Muscle layer of colon (tissue), 2 donors: ENCODE data around the gene TUBB.
"Not testable (repeated sequence)": the region's sequence is repeated elsewhere in the genome, so short reads cannot be mapped to it uniquely, and the experiment has no call there.

Experiments used
- H3K27ac ChIP-seq: one replicate; pipeline ENCODE4 v1.7.0; 2013; ENCODE audit warnings: low read depth, mild to moderate bottlenecking, low read length, moderate library complexity
- H3K27me3 ChIP-seq, 2 donors: one replicate each; pipeline ENCODE4 v1.7.0; 2013; ENCODE audit warnings: low read length in 2 of 2, mild to moderate bottlenecking in 2 of 2; ENCODE audit not compliant: insufficient read depth in 2 of 2, control insufficient read depth in 1 of 2
- H3K36me3 ChIP-seq: one replicate; pipeline ENCODE4 v1.7.0; 2013; ENCODE audit warnings: mild to moderate bottlenecking, low read length; ENCODE audit not compliant: insufficient read depth
- H3K4me1 ChIP-seq: one replicate; pipeline ENCODE4 v1.7.0; 2013; ENCODE audit warnings: mild to moderate bottlenecking, low read length; ENCODE audit not compliant: insufficient read depth
- H3K4me3 ChIP-seq, 2 donors: one replicate each; pipeline ENCODE4 v1.7.0; 2013; ENCODE audit warnings: low read length in 2 of 2, low read depth in 1 of 2, mild to moderate bottlenecking in 1 of 2, moderate library complexity in 1 of 2
- H3K9ac ChIP-seq: one replicate; pipeline ENCODE4 v1.7.0; 2013; ENCODE audit warnings: low read length
- H3K9me3 ChIP-seq: one replicate; pipeline ENCODE4 v1.7.0; 2013; ENCODE audit warnings: mild to moderate bottlenecking, low read length
- donor health status: abdominal sarcoma.
- donor health status: Adenocarcinoma of cecum.

Gene TUBB

DNA sequence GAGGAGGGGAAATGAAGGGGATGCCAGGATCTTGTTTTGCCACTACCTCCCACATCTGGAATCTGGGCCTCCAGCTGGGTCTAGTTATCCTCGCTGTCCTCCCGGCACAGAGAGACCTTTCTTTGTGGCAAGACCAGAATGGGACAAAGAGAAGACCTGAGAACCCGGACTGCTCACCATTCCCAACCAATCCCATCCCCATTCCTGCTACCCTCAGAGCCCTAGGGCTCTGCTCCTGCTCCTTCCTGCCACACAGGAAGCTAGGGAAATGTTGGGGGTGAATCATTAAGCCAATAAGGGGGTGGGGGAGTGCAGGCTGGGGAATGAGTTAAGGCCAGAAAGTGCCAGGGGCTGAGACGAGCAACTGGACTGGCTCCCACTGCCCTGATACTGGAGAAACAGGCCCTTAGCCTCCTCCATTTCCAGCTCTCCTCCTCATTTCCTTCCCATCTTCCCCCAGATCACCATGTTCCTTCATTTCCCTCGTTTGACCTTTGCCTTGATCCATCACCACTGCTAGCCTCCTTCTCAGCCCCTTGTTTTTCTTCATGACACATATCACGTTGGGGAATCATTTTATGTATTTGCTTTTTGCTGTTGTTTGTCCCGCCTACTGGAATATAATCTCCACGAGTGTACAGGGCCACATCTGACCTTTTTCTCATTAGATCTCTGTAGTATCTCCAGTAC is 28.8 kb downstream of the TUBB start:
- Histone ChIP-seq H3K4me1 (peaks cover 49% of the 10 kb centered on the region), H3K9ac (no peak overlapping the region), H3K36me3 (no peaks in the 10 kb centered on the region), H3K27me3 (no peaks in the 10 kb centered on the region), H3K27ac (peak overlapping the region; percentile 49), H3K9me3 (no peaks in the 10 kb centered on the region), H3K4me3 (no peak overlapping the region)

GRCh38 chr6:30749554-30750378 is 29.6 kb downstream of the TUBB start:
- Histone ChIP-seq H3K27me3 (no peaks in the 10 kb centered on the region), H3K9ac (no peak overlapping the region), H3K36me3 (no peaks in the 10 kb centered on the region), H3K9me3 (no peaks in the 10 kb centered on the region), H3K27ac (peak overlapping the region; percentile 49), H3K4me3 (no peak overlapping the region), H3K4me1 (peaks cover 52% of the 10 kb centered on the region)

DNA sequence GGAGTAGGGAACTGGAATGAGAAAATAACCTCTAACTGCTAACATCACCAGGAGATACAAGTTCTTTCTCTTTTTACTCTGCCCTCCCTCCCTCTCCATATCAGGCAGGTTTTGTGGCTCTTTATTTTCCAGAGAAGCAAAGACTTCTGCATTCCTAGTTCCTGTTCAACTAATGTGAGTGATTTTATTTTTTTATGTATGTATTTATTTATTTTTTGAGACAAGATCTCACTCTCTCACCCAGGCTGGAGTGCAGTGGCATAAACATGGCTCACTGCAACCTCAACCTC is 30.2 kb downstream of the TUBB start:
- Histone ChIP-seq H3K9me3 (no peaks in the 10 kb centered on the region), H3K27me3 (no peaks in the 10 kb centered on the region), H3K4me1 (peaks cover 48% of the 10 kb centered on the region), H3K27ac (peak overlapping the region; percentile 6), H3K9ac (no peak overlapping the region), H3K36me3 (no peaks in the 10 kb centered on the region), H3K4me3 (no peak overlapping the region)

GRCh38 chr6:30752157-30752927 is 32.2 kb downstream of the TUBB start:
- no peaks in the 10 kb centered on the region for H3K36me3 ChIP-seq
- H3K27ac ChIP-seq = peak overlapping the region; percentile 99
- H3K9me3 ChIP-seq = no peaks in the 10 kb centered on the region
- H3K9ac ChIP-seq = peak overlapping the region; percentile 29
- peaks cover 48% of the 10 kb centered on the region for H3K4me1 ChIP-seq
- H3K4me3 ChIP-seq = no peak overlapping the region
- no peaks in the 10 kb centered on the region for H3K27me3 ChIP-seq

DNA sequence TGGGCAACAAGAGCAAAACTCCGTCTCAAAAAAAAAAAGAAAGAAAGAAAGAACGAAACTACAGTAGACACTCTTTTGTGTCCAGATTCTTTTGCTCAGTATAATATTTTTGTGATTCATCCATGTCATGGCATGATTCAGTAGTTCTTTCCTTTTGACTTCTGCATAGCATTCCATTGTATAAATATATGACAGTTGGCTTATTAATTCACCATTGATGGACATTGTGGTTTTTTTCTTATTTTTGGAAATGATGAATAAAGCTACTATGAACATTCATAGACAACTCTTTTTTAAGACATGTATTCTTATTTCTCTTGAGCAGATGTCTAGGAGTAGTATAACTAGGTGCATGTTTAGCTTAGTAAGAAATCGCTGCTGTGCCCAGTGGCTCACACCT is 34.5 kb downstream of the TUBB start:
- no peaks in the 10 kb centered on the region for H3K9me3 ChIP-seq
- no peak overlapping the region for H3K27ac ChIP-seq
- H3K36me3 ChIP-seq = no peaks in the 10 kb centered on the region

DNA sequence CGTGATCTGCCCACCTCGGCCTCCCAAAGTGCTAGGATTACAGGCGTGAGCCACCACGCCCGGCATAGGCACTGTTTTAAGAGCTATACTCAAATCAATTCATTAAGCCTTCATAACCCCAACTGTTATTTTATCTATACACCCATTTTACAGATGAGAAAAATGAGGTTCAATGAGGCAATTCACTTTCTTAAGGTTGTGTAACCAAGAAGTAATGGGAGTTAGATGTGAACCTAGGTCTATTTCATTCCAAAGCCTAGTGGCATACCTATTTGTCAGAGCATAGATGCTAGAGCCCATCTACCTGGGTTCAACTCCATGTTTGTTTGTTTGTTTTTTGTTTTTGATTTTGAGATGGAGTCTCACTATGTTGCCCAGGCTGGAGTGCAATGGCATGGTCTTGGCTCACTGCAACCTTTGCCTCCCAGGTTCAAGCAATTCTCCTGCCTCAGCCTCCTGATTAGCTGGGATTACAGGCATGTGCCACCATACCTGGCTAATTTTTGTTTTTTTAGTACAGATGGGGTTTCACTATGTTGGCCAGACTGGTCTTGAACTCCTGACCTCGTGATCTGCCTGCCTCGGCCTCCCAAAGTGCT is 36.4 kb downstream of the TUBB start:
- H3K9me3 ChIP-seq, H3K36me3 ChIP-seq, H3K27ac ChIP-seq, H3K4me3 ChIP-seq, H3K27me3 ChIP-seq, H3K9ac ChIP-seq: not testable (repeated sequence)
- H3K4me1 ChIP-seq = peaks cover 46% of the 10 kb centered on the region

More for the DNA sequence above, 34.5 kb downstream of the TUBB start:
- no peak overlapping the region for H3K4me3 ChIP-seq
- no peaks in the 10 kb centered on the region for H3K27me3 ChIP-seq
- peaks cover 40% of the 10 kb centered on the region for H3K4me1 ChIP-seq
- no peak overlapping the region for H3K9ac ChIP-seq

- no peaks in the 10 kb centered on the region for H3K9me3 ChIP-seq
- no peak overlapping the region for H3K9ac ChIP-seq
- no peaks in the 10 kb centered on the region for H3K36me3 ChIP-seq
- no peak overlapping the region for H3K4me3 ChIP-seq
- H3K4me1 ChIP-seq = peaks cover 41% of the 10 kb centered on the region
- no peak overlapping the region for H3K27ac ChIP-seq
- H3K27me3 ChIP-seq = no peaks in the 10 kb centered on the region
Measured at GRCh38 chr6:30757261-30757904, 37.2 kb downstream of the TUBB start.

DNA sequence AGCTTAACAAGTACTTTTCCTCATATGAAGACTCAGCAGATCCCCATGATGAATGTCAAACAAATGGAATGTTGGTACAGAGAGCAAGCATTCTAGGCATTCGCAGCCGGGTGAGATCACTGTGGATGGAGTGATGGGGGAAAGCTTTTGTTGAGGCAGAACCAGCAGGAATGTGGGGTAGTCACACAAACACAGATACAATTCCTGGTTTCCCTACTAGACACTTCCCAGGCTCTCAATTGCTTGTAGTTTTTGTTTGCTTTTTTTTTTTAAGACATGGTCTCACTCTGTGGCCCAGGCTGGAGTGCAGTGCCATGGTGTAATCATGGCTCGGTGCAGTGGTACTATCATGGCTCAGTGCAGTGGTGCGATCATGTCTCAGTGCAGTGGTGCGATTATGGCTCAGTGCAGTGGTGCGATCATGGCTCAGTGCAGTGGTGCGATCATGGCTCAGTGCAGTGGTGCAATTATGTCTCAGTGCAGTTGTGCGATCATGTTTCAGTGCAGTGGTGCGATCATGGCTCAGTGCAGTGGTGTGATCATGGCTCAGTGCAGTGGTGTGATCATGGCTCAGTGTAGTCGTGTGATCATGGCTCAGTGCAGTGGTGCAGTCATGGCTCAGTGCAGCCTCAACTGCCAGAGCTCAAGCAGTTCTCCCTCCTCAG is 39.6 kb downstream of the TUBB start:
- H3K4me1 ChIP-seq = peaks cover 42% of the 10 kb centered on the region
- H3K9me3 ChIP-seq = no peaks in the 10 kb centered on the region
- H3K36me3 ChIP-seq = no peaks in the 10 kb centered on the region
- H3K4me3 ChIP-seq = no peak overlapping the region
- H3K9ac ChIP-seq = no peak overlapping the region
- H3K27me3 ChIP-seq = no peaks in the 10 kb centered on the region
- H3K27ac ChIP-seq = peak overlapping the region; percentile 28

- no peaks in the 10 kb centered on the region for H3K36me3 ChIP-seq
- H3K4me3 ChIP-seq = no peak overlapping the region
- H3K9me3 ChIP-seq = no peaks in the 10 kb centered on the region
- H3K9ac ChIP-seq = no peak overlapping the region
- peak overlapping the region; percentile 24 for H3K27ac ChIP-seq
- peaks cover 42% of the 10 kb centered on the region for H3K4me1 ChIP-seq
- H3K27me3 ChIP-seq = no peaks in the 10 kb centered on the region
Measured at GRCh38 chr6:30760549-30760948, 40.4 kb downstream of the TUBB start.

DNA sequence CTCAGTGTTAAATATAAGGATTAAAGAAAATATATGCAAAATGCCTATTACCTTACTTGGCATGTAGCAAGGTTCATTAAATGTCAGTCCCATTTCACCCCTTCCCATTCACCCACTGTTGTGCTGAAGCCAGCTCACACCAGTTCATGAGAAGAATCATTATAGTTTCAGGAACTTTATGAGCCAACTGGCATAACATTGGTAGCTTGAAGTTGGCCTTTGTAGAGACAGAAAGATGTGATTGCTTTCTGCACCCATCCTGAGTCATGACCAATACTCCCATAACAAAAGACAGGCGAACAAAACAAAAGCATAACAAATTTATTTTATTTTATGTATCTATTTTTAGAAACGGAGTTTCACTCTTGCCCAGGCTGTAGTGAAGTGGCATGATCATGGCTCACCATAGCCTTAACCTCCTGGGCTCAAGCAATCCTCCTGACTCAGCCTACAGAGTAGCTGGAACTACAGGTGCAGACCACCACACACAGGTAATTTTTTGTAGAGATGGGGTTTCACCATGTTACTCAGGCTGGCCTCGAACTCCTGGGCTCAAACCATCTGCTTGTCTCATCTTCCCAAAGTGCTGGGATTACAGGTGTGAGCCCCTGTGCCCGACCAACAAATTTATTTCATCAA is 41.8 kb downstream of the TUBB start:
- H3K9ac ChIP-seq = no peak overlapping the region
- H3K4me1 ChIP-seq = peaks cover 42% of the 10 kb centered on the region
- no peaks in the 10 kb centered on the region for H3K9me3 ChIP-seq
- no peaks in the 10 kb centered on the region for H3K36me3 ChIP-seq
- no peak overlapping the region for H3K27ac ChIP-seq
- H3K27me3 ChIP-seq = no peaks in the 10 kb centered on the region
- H3K4me3 ChIP-seq = no peak overlapping the region
